NCI-H526 treated with DMSO at 0.1 percent for 48 hours (cell line): ENCODE results near the gene CARS2.
"Not testable (repeated sequence)": the region's sequence is repeated elsewhere in the genome, so short reads cannot be mapped to it uniquely, and the experiment has no call there.

ENCODE experiments used
- DNase-seq: peaks from one replicate; lab custom pipeline; 2025; lab: John Stamatoyannopoulos, UW

The CARS2 gene

GRCh38 chr13:110637275-110637674 lies 68.6 kb downstream of the CARS2 start:
- no peak for DNase-seq

GRCh38 chr13:110636701-110637201 lies 69.2 kb downstream of the CARS2 start:
- no peak for DNase-seq

- DNase-seq: no peak
Observed at GRCh38 chr13:110636053-110636475, 69.9 kb downstream of the CARS2 start.

- DNase-seq: no peak
Observed at GRCh38 chr13:110635405-110636002, 70.4 kb downstream of the CARS2 start.

- no peak for DNase-seq
Observed at GRCh38 chr13:110634558-110634957, 71.4 kb downstream of the CARS2 start.

- DNase-seq: no peak
Observed at GRCh38 chr13:110633776-110634175, 72.1 kb downstream of the CARS2 start.

GRCh38 chr13:110632255-110632654 lies 73.7 kb downstream of the CARS2 start:
- not testable (repeated sequence) for DNase-seq

- no peak for DNase-seq
Observed at GRCh38 chr13:110630566-110631119, 75.3 kb downstream of the CARS2 start.

- DNase-seq: no peak
Observed at GRCh38 chr13:110629735-110630134, 76.2 kb downstream of the CARS2 start.

- DNase-seq: no peak
Observed at GRCh38 chr13:110628952-110629701, 76.8 kb downstream of the CARS2 start.

GRCh38 chr13:110628477-110628793 lies 77.5 kb downstream of the CARS2 start:
- DNase-seq: no peak

- no peak for DNase-seq
Observed at GRCh38 chr13:110627761-110628476, 78.0 kb downstream of the CARS2 start.

- no peak for DNase-seq
Observed at GRCh38 chr13:110627351-110627750, 78.6 kb downstream of the CARS2 start.

GRCh38 chr13:110626521-110626920 lies 79.4 kb downstream of the CARS2 start:
- DNase-seq: no peak

GRCh38 chr13:110625771-110626321 lies 80.1 kb downstream of the CARS2 start:
- DNase-seq: no peak

- DNase-seq: no peak
Observed at GRCh38 chr13:110624766-110625756, 80.9 kb downstream of the CARS2 start.

GRCh38 chr13:110620596-110620995 lies 85.3 kb downstream of the CARS2 start:
- DNase-seq: no peak

GRCh38 chr13:110618780-110619179 lies 87.1 kb downstream of the CARS2 start:
- DNase-seq: no peak

- DNase-seq: no peak
Observed at GRCh38 chr13:110618167-110618566, 87.7 kb downstream of the CARS2 start.

GRCh38 chr13:110617321-110618072 lies 88.4 kb downstream of the CARS2 start:
- no peak for DNase-seq
